SK-N-DZ (cell line): ENCODE data around the gene TNF.

ENCODE experiments used
- DNase-seq: peaks from one replicate; pipeline ENCODE4 v3.0.0-alpha.2; 2015; ENCODE audit warnings: low spot score
- small RNA-seq, 2 experiments: library from RNA; depleted of rRNA; stranded (forward); fragments of <200 nt; gene quantifications; one replicate each; pipeline ENCODE3, GENCODE V24; 2014

Gene TNF

DNA sequence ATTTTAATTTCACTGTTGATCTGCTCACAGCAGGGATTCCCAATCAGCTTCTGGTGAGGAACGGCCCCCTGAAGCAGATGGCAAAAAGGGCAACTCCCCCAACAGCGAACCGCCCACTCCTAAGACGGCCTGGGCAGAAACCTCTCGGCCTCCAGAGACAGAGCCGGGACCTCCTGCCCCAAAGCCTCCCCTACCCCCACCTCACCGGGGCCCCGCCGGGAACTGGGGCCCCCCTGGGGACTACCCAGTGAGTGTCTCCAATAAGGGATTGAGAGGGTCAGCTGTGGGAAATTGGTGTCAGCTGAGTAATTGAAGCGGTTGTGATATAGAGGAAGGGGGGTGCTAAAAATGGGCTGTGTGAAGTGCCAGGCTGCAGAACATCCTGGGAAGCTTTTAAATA lies 51.6 kb downstream of the TNF start:
- no peak for DNase-seq

DNA sequence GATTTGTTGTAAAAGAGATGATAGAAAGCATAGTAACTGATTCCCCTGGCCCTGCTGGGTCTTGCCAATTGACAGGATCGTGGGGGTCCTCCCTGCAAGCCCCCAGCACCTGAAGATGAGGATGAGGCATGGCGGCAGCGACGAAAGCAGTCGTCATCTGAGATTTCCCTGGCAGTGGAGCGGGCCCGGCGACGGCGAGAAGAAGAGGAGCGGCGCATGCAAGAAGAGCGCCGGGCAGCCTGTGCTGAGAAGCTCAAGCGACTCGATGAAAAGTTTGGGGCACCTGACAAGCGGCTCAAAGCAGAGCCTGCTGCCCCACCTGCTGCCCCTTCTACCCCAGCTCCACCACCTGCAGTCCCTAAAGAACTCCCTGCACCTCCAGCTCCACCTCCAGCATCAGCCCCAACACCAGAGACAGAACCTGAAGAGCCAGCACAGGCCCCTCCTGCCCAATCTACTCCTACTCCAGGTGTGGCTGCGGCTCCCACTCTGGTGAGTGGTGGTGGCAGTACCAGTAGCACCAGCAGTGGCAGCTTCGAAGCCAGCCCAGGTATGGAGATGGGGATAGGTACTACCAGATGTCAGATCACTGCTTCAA lies 52.4 kb downstream of the TNF start:
- no peak for DNase-seq

Small RNA genes within 50 kb of the gene (small RNA-seq; reads per million reads assigned to genes)
- gene SNORA38 (26.9 to 38.1 reads per million in 2 experiments), gene SNORD117 (21.0 to 611 reads per million in 2 experiments), gene SNORD84 (0 reads per million in 2 experiments), gene UQCRHP1 (0 reads per million in 2 experiments)
